Esophagus squamous epithelium (tissue), 5 donors: Measurements from ENCODE around the gene CRX. TPM values are rescaled to one million over a fixed set of nuclear protein-coding genes. Genes with fewer than 3 reads are reported as not detected.
"Not testable (repeated sequence)": the region's sequence is repeated elsewhere in the genome, so short reads cannot be mapped to it uniquely, and the experiment has no call there.

ENCODE experiments used
- DNase-seq: peaks from one replicate; lab custom pipeline; 2025; lab: John Stamatoyannopoulos, UW
- H3K27ac ChIP-seq, 4 donors: fragments of 200-600 bp; sonication (generic); one replicate each; pipeline ENCODE4 v1.5.1; 2016 to 2019; ENCODE audit warnings: mild to moderate bottlenecking in 1 of 4
- H3K27me3 ChIP-seq, 4 donors: fragments of 200-600 bp; sonication (generic); 1 replicate in 3 of 4; 2 replicates in 1 of 4; pipeline versions ENCODE4 v1.5.1 to v1.6.0; 2017 to 2021; ENCODE audit warnings: antibody characterized with exemption in 1 of 4
- H3K36me3 ChIP-seq, 3 donors: fragments of 200-600 bp; sonication (generic); one replicate each; pipeline ENCODE4 v1.5.1; 2016 to 2019
- H3K4me1 ChIP-seq, 3 donors: fragments of 200-600 bp; sonication (generic); one replicate each; pipeline ENCODE4 v1.5.1; 2017 to 2019
- H3K4me3 ChIP-seq, 4 donors: fragments of 200-600 bp; sonication (generic); 1 replicate in 3 of 4; 2 replicates in 1 of 4; pipeline ENCODE4 v1.5.1; 2016 to 2019; ENCODE audit warnings: mild to moderate bottlenecking in 2 of 4, moderate library complexity in 1 of 4
- H3K9me3 ChIP-seq, 3 donors: fragments of 200-600 bp; sonication (generic); one replicate each; pipeline ENCODE4 v1.5.1; 2016 to 2019
- POLR2A ChIP-seq, 4 donors: fragments of 450-650 bp; IDR thresholded peaks; one replicate each; pipeline ENCODE4 v1.6.1; 2017; ENCODE audit warnings: antibody characterized with exemption in 4 of 4, mild to moderate bottlenecking in 4 of 4, moderate library complexity in 3 of 4
- WGBS, 2 donors: methylation state at CpG; one replicate each; pipeline ENCODE4 v1.1.5; 2018; 5-methylcytosine and 5-hydroxymethylcytosine counted together
- intact Hi-C: fragments of 100-400 bp; cut with DNase I; formaldehyde crosslinking; loops from one replicate; pipeline ENCODE4 v1.15.0; 2022
- total RNA-seq, 4 donors: library from RNA; depleted of rRNA; stranded (reverse); fragments of >200 nt; gene quantifications; one replicate each; pipeline ENCODE4 v1.1.0, GENCODE V29; 2016
- TF ChIP-seq, protein P1 (sequence below), 6 experiments: fragments of 450-650 bp in 4 of 6; fragments of 200-600 bp in 2 of 6; sonication (generic) in 2 of 6; IDR thresholded peaks; one replicate each; pipeline ENCODE4 v1.5.1; 2016 to 2019; ENCODE audit warnings: antibody characterized with exemption in 6 of 6, mild to moderate bottlenecking in 4 of 6, moderate library complexity in 4 of 6
- donor health status: DM: yes; HTN: yes; CAD: no.

The CRX gene
- total RNA-seq, 4 donors from 2014 or later: not detected

DNA sequence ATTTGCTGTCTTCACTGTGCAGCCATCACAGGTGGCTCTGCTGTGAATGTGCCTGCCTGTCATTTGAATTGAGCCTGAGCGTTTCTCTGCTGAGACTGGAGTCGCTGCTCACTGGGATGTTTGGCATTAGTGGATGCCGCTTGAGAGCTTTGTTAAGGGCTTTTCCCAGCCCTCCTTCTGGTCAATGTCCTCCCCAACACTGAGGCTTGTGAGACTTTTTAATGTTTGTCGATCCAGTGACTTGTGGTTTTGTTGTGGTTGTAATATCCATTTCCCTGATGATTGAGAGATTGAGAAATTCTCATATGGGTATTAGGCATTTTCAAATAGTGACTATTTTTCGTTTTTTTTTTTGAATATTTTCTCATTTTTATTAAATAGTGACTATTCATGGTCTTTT, 39.9 kb downstream of the CRX start:
- TF ChIP-seq, protein P1, sequence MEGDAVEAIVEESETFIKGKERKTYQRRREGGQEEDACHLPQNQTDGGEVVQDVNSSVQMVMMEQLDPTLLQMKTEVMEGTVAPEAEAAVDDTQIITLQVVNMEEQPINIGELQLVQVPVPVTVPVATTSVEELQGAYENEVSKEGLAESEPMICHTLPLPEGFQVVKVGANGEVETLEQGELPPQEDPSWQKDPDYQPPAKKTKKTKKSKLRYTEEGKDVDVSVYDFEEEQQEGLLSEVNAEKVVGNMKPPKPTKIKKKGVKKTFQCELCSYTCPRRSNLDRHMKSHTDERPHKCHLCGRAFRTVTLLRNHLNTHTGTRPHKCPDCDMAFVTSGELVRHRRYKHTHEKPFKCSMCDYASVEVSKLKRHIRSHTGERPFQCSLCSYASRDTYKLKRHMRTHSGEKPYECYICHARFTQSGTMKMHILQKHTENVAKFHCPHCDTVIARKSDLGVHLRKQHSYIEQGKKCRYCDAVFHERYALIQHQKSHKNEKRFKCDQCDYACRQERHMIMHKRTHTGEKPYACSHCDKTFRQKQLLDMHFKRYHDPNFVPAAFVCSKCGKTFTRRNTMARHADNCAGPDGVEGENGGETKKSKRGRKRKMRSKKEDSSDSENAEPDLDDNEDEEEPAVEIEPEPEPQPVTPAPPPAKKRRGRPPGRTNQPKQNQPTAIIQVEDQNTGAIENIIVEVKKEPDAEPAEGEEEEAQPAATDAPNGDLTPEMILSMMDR (IDR thresholded peaks at IDR 0.05): no peak
- TF ChIP-seq POLR2A (IDR thresholded peaks at IDR 0.05): no peak
- intact Hi-C loops: no loop called here

DNA sequence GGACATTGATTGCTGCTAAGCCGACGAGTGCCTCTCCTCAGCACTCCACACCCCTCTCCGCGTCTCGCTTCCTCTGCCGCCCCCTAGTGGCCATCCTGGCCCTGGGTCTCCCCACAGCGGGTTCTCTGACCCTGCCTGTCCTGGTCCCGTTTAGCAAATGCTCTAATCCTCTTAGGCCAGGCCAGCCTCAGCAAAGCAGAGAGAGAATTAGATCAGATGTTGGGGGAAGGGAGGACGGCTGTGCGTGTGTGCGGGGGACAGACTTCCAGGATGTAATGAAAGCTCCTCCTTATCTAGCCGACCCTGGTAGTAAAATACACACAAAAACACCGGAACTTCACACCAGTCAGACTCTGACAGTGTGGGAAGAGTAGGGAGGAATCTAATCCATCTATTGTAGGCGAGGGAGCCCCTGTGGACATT, 41.8 kb downstream of the CRX start:
- intact Hi-C loops: no loop called here
- no peak for TF ChIP-seq POLR2A (IDR thresholded peaks at IDR 0.05)
- TF ChIP-seq, protein P1 (IDR thresholded peaks at IDR 0.05): peak; percentile 65 to 89 (median 82)
- H3K36me3 ChIP-seq: no peaks in the 10 kb centered on the region
- peak; percentile 2 for DNase-seq
- WGBS, 2 donors: 11 to 15% methylated on average over 10 to 12 of the region's 14 CpGs
- H3K4me3 ChIP-seq: no peak overlapping the region
- peaks cover 0 to 8% (median 0%) of the 10 kb centered on the region in 3 donors for H3K4me1 ChIP-seq
- H3K9me3 ChIP-seq: no peaks in the 10 kb centered on the region
- H3K27me3 ChIP-seq: peaks cover 0 to 18% (median 0%) of the 10 kb centered on the region in 4 donors
- no peak overlapping the region for H3K27ac ChIP-seq

More for the DNA sequence above, 39.9 kb downstream of the CRX start:
- Histone ChIP-seq H3K36me3 (no peaks in the 10 kb centered on the region), H3K27me3 (peaks cover 0 to 37% (median 0%) of the 10 kb centered on the region in 4 donors), H3K4me3 (no peak overlapping the region), H3K9me3 (no peaks in the 10 kb centered on the region), H3K27ac (no peak overlapping the region), H3K4me1 (peaks cover 0 to 8% (median 0%) of the 10 kb centered on the region in 3 donors)
- 69 to 81% methylated on average over 2 to 3 of the region's 5 CpGs for WGBS, 2 donors
- DNase-seq: no peak

DNA sequence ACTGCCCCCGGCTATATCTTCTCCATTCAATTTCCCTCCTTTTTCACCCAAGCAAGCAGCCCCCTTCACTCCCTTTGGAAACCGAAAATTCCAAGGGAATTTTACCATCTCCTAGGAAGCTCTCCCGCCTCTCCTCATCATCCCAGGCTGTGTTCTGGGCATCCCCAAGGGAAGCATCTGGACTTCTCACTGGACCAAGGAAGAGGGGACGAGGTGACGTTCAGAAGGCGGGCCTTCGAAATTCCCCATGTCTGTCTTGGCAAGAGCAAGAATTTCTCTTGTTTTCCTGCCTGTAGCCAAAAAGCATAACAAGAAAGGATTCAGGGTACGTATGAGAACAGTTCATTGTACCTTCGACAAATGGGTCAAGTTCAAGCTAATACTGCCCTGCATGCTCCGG, 43.4 kb downstream of the CRX start:
- WGBS, 2 donors: 68 to 72% methylated on average over 9 to 10 of the region's 10 CpGs
- Histone ChIP-seq H3K27me3 (peaks cover 0 to 8% (median 0%) of the 10 kb centered on the region in 4 donors), H3K9me3 (no peaks in the 10 kb centered on the region), H3K4me3 (no peak overlapping the region), H3K4me1 (peaks cover 0 to 8% (median 0%) of the 10 kb centered on the region in 3 donors), H3K36me3 (no peaks in the 10 kb centered on the region), H3K27ac (no peak overlapping the region)
- DNase-seq: no peak
- intact Hi-C loops: no loop called here
- TF ChIP-seq, protein P1 (IDR thresholded peaks at IDR 0.05): no peak
- TF ChIP-seq POLR2A (IDR thresholded peaks at IDR 0.05): no peak

DNA sequence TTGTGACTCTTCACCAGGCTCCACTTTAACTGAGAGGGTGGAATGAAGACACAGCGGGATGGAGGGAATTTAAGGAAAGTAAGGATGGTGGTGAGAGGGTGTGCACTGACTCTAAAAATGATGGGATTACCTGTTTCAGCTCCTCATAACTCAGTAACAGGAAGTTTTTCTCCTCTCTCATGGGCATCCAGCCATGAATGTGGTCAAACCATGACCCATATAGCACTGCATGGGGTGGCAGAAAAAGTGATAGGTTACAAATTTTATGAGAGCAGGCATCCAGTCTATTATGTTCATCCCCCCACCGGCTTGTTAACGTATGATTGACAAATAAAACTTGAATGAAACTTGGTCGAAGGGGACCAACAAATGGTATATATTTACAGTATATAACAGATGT, 57.2 kb downstream of the CRX start:
- WGBS, 2 donors: 73 to 91% methylated on average over 4 of the region's 4 CpGs
- no peak for DNase-seq
- TF ChIP-seq, protein P1 (IDR thresholded peaks at IDR 0.05): no peak
- H3K4me1 ChIP-seq: no peaks in the 10 kb centered on the region
- H3K36me3 ChIP-seq: no peaks in the 10 kb centered on the region
- no peak overlapping the region for H3K4me3 ChIP-seq
- peaks cover 0 to 51% (median 0%) of the 10 kb centered on the region in 4 donors for H3K27me3 ChIP-seq
- no peaks in the 10 kb centered on the region for H3K9me3 ChIP-seq
- no peak overlapping the region for H3K27ac ChIP-seq
- intact Hi-C loops: no loop called here

DNA sequence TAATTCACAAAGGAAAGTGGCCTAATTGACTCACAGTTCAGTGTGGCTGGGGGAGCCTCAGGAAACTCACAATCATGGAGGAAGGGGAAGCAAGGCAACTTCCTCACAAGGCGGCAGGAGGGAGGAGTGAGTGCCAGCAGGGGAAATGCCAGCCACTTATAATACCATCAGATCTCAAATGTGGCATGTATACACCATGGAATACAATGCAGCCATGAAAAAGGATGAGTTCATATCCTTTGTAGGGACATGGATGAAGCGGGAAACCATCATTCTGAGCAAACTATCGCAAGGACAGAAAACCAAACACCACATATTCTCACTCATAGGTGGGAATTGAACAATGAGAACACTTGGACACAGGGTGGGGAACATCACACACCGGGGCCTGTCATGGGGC, 57.6 kb downstream of the CRX start:
- 59 to 71% methylated on average over 3 of the region's 4 CpGs for WGBS, 2 donors
- H3K9me3 ChIP-seq, H3K27ac ChIP-seq, H3K4me3 ChIP-seq, intact Hi-C loops, H3K36me3 ChIP-seq, DNase-seq, H3K4me1 ChIP-seq: not testable (repeated sequence)
- peaks cover 0 to 46% (median 0%) of the 10 kb centered on the region in 4 donors for H3K27me3 ChIP-seq

DNA sequence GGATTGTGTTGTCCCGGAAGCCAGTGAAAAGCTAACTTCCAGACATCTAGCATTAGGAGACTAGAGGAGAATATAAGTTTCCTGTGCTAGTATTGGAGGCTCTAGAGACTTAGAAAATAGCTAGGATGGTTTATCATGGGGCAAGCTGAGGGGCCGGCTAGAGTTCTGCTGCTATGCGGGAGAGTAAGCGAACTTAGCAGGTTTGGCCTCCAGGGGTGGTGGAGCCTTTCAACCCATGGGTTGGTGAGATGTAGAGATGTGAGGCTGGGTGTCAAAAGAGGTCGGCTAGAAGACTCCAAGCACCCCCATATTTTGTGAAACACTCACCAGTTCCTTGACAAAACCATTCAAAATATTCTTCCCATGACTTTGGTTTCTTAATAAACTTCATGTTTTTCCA, 60.0 kb downstream of the CRX start:
- H3K4me1 ChIP-seq: no peaks in the 10 kb centered on the region
- TF ChIP-seq, protein P1 (IDR thresholded peaks at IDR 0.05): no peak
- TF ChIP-seq POLR2A (IDR thresholded peaks at IDR 0.05): no peak
- H3K27me3 ChIP-seq: peaks cover 0 to 43% (median 0%) of the 10 kb centered on the region in 4 donors
- no peaks in the 10 kb centered on the region for H3K36me3 ChIP-seq
- H3K9me3 ChIP-seq: no peaks in the 10 kb centered on the region
- WGBS, 2 donors: 64% methylated on average over 5 of the region's 5 CpGs
- no peak overlapping the region for H3K4me3 ChIP-seq
- H3K27ac ChIP-seq: no peak overlapping the region
- intact Hi-C loops: no loop called here
- DNase-seq: no peak
